ENCODE results near the gene DLG5.

- TF ChIP-seq, protein P1, sequence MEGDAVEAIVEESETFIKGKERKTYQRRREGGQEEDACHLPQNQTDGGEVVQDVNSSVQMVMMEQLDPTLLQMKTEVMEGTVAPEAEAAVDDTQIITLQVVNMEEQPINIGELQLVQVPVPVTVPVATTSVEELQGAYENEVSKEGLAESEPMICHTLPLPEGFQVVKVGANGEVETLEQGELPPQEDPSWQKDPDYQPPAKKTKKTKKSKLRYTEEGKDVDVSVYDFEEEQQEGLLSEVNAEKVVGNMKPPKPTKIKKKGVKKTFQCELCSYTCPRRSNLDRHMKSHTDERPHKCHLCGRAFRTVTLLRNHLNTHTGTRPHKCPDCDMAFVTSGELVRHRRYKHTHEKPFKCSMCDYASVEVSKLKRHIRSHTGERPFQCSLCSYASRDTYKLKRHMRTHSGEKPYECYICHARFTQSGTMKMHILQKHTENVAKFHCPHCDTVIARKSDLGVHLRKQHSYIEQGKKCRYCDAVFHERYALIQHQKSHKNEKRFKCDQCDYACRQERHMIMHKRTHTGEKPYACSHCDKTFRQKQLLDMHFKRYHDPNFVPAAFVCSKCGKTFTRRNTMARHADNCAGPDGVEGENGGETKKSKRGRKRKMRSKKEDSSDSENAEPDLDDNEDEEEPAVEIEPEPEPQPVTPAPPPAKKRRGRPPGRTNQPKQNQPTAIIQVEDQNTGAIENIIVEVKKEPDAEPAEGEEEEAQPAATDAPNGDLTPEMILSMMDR (IDR thresholded peaks at IDR 0.05), result no peak
- no peak for TF ChIP-seq EZH2 (IDR thresholded peaks at IDR 0.05; ENCODE audit: borderline replicate concordance, insufficient read depth, low read depth, low read length, poor library complexity, severe bottlenecking)
Observed at GRCh38 chr10:77910524-77911145, 15.9 kb downstream of the DLG5 start.
